Glutamatergic neuron (in vitro differentiated cells): Measurements from ENCODE around the gene LIPC. TPM values are rescaled to one million over a fixed set of nuclear protein-coding genes. Genes with fewer than 3 reads are reported as not detected.

Source experiments
- DNase-seq: peaks from one replicate; pipeline ENCODE4 v3.0.0; 2022
- H3K27ac Mint-ChIP-seq: one replicate; pipeline ENCODE4 v1.8.0; 2020; ENCODE audit warnings: mild to moderate bottlenecking, mixed read lengths, inconsistent platforms; ENCODE audit not compliant: unreplicated experiment
- H3K27me3 Mint-ChIP-seq: one replicate; pipeline ENCODE4 v1.8.0; 2020; ENCODE audit warnings: mild to moderate bottlenecking, moderate library complexity, mixed read lengths, inconsistent platforms; ENCODE audit not compliant: unreplicated experiment
- H3K36me3 Mint-ChIP-seq: one replicate; pipeline ENCODE4 v1.8.0; 2020; ENCODE audit warnings: mild to moderate bottlenecking, mixed read lengths, inconsistent platforms; ENCODE audit not compliant: unreplicated experiment
- H3K4me1 Mint-ChIP-seq: one replicate; pipeline ENCODE4 v1.8.0; 2020; ENCODE audit warnings: mild to moderate bottlenecking, low read depth, mixed read lengths, inconsistent platforms; ENCODE audit not compliant: unreplicated experiment
- H3K4me3 Mint-ChIP-seq: one replicate; pipeline ENCODE4 v1.8.0; 2020; ENCODE audit warnings: mild to moderate bottlenecking, mixed read lengths, inconsistent platforms; ENCODE audit not compliant: unreplicated experiment
- H3K9me3 Mint-ChIP-seq: one replicate; pipeline ENCODE4 v1.8.0; 2020; ENCODE audit warnings: mild to moderate bottlenecking, moderate library complexity, mixed read lengths, inconsistent platforms; ENCODE audit not compliant: unreplicated experiment
- total RNA-seq: library from RNA; stranded (reverse); fragmentation: NEBNext Ultra II Directional; extraction: Animal tissue kit (Norgen Biotek cat#: 25700); gene quantifications from one replicate; pipeline ENCODE4 v1.2.1, GENCODE V29; 2021; ENCODE audit not compliant: unreplicated experiment
- TF ChIP-seq, protein P1 (sequence below): fragments of 200-600 bp; sonication (generic); IDR thresholded peaks from one replicate; pipeline ENCODE4 v1.5.0; 2021; ENCODE audit not compliant: partially characterized antibody, unreplicated experiment

LIPC gene
- total RNA-seq, 1 donor from 2014 or later, result not detected

DNA sequence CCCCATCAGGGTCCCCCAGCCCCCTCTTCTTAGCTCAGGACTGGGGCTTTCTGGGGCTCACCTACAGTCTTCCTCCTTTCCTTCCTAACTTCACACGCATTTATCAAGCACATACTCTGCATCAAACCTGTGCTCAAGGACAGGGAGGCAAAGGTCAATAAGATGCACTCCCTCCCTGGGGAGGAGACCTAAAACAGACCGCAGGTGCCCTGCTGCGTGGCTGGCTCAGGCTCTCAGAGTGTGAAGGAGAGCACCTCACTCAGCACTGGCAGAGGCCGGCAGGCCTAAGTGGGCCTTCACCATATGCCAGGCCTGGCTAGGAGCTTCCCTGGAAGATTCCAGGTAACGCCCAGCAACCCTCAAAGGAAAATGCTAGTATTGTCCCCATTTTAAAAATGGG is 16.5 kb downstream of the LIPC start:
- no peaks in the 10 kb centered on the region for H3K36me3 Mint-ChIP-seq
- no peak overlapping the region for H3K27ac Mint-ChIP-seq
- no peaks in the 10 kb centered on the region for H3K27me3 Mint-ChIP-seq
- no peaks in the 10 kb centered on the region for H3K9me3 Mint-ChIP-seq
- DNase-seq, result no peak
- H3K4me3 Mint-ChIP-seq, result no peak overlapping the region
- no peaks in the 10 kb centered on the region for H3K4me1 Mint-ChIP-seq
- TF ChIP-seq, protein P1, sequence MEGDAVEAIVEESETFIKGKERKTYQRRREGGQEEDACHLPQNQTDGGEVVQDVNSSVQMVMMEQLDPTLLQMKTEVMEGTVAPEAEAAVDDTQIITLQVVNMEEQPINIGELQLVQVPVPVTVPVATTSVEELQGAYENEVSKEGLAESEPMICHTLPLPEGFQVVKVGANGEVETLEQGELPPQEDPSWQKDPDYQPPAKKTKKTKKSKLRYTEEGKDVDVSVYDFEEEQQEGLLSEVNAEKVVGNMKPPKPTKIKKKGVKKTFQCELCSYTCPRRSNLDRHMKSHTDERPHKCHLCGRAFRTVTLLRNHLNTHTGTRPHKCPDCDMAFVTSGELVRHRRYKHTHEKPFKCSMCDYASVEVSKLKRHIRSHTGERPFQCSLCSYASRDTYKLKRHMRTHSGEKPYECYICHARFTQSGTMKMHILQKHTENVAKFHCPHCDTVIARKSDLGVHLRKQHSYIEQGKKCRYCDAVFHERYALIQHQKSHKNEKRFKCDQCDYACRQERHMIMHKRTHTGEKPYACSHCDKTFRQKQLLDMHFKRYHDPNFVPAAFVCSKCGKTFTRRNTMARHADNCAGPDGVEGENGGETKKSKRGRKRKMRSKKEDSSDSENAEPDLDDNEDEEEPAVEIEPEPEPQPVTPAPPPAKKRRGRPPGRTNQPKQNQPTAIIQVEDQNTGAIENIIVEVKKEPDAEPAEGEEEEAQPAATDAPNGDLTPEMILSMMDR, result no peak

DNA sequence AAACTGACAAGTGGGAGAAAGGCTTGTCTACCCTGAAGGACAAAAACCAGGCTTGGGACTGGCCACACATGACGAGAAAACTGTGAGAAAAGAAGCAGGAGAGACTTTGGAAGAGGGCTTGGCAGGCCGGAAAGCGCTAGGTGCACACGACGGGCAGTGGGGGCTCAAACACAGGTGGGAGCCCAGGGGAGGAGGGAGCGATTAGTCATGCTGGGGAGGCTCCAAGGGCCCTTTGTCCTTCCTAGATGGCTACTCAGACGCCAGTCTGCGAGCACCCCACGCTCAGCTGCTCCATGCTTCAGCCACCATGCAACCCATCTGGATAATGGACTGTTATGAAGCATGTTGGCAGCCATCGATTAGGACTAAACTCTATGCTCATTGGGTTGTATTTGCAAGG is 17.1 kb downstream of the LIPC start:
- Mint-ChIP-seq H3K27me3 (peaks cover 2% of the 10 kb centered on the region), H3K27ac (no peak overlapping the region), H3K9me3 (no peaks in the 10 kb centered on the region), H3K36me3 (no peaks in the 10 kb centered on the region), H3K4me3 (no peak overlapping the region), H3K4me1 (no peaks in the 10 kb centered on the region)
- DNase-seq, result no peak
- TF ChIP-seq, protein P1, result no peak

DNA sequence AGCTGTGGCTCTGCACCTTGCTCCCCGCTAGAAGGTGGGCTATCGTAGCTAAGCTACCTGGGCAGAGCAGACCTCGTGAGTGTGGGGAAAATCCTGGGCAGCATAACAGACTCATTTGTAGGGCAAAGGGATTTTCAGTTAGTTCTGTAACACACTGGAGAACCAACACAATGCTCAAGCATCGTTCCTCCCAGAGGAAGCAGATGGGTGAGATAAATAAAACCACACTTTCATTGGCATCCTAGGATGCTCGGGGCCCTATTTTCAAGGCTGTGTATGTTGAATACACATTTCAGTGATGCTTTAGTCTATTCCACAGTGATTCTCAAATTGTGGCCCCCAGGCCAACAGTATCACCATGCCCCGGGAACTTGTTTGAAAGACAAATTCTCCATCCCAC is 20.0 kb downstream of the LIPC start:
- H3K4me1 Mint-ChIP-seq, result peaks cover 2% of the 10 kb centered on the region
- no peak overlapping the region for H3K27ac Mint-ChIP-seq
- H3K9me3 Mint-ChIP-seq, result no peaks in the 10 kb centered on the region
- DNase-seq, result no peak
- TF ChIP-seq, protein P1, result no peak
- H3K4me3 Mint-ChIP-seq, result no peak overlapping the region
- H3K36me3 Mint-ChIP-seq, result no peaks in the 10 kb centered on the region
- H3K27me3 Mint-ChIP-seq, result peaks cover 2% of the 10 kb centered on the region

DNA sequence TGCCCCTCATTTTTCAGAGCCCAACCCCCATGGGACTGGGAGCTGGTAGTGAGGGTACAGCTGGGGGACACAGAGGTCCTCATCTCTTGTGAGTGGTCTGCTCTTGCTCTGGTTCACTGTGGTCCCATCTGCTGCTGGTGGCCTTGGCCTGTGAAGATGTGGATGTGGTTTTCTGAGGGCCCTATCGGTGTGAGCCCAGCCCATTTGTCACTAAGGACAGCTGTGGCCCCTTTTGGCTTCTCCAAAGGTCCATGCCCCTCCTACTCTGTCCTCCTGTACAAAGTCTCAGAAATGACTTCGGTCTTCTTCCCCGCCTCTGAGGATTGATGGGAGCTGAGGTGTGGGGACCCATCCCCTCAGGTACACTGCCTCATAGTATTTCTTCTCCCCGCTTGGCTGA is 21.0 kb downstream of the LIPC start:
- peaks cover 2% of the 10 kb centered on the region for H3K27me3 Mint-ChIP-seq
- TF ChIP-seq, protein P1, result no peak
- H3K27ac Mint-ChIP-seq, result no peak overlapping the region
- peaks cover 2% of the 10 kb centered on the region for H3K4me1 Mint-ChIP-seq
- H3K9me3 Mint-ChIP-seq, result peaks cover 1% of the 10 kb centered on the region
- H3K36me3 Mint-ChIP-seq, result no peaks in the 10 kb centered on the region
- no peak for DNase-seq
- H3K4me3 Mint-ChIP-seq, result no peak overlapping the region

DNA sequence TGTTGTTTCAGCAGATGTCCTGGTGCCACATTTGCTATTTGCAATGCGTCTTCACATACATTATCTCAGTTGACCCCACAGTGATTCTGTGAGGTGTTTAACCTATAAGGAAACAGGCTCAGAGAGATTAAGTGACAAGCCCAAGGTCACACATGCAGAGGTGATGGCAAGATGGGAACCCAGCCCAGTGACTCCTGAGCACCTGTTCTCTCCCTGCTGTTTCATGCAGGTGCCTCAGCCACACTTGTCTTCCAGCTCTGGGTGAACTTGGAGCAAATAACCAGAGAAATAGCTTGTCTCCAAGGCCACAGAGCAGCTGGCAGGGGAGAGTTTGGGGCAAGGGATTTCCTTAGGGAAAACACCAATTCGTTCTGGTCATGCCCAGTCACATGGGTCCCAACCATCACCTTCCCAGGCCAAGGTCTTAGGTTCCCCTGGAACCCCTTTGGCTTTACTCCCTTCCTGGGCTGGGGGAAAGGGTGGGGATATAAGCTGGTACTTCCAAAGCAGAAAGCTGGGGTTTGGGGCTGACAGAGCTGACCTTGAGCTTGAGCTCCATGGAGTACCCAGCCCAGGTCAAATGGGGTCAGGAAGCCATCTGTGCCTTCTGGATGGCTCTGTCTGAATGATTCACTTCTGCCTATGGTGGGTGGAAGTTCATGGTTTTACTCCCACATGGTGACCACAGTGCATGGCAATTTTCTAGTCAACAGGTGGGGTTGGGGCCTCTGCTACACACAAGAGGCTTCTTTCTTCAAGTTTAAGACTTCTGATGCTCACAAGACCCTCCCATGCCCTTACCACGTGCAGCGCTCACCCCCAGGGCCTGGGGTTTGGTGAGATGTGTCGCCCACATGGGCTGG is 22.4 kb downstream of the LIPC start:
- TF ChIP-seq, protein P1, result no peak
- Mint-ChIP-seq H3K27me3 (peaks cover 2% of the 10 kb centered on the region), H3K36me3 (no peaks in the 10 kb centered on the region), H3K9me3 (peaks cover 1% of the 10 kb centered on the region), H3K4me1 (peaks cover 2% of the 10 kb centered on the region), H3K4me3 (no peak overlapping the region), H3K27ac (no peak overlapping the region)
- no peak for DNase-seq
